ENCODE results near the gene CLSTN3. TPM values are rescaled to one million over a fixed set of nuclear protein-coding genes. Genes with fewer than 3 reads are reported as not detected.

The CLSTN3 gene
- total and polyA plus RNA-seq, 2 donors from 2014 or later, result 33.0 to 64.2 TPM

DNA sequence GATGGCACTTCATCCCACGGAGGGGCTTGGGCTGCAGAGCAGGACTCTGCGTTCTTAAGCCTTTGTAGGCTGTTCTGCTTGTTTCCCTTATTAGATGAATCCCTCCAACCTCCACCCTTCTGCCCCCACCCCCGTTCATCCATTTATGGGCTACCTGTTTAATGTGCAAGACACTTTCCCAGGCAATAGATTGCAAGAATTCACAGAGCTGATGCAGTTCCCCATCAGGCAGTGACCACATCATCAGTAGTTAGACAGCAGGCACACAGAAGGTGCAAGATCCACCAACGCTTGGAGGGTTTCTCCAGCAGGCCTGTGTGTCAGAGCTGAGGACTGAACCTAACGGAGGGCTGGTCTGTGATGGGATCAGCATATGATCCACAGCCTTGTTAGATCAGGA lies 36.7 kb upstream of the CLSTN3 start:
- FAIRE-seq (no peak), DNase-seq (no peak)
- no peaks in the 10 kb centered on the region for H3K27me3 ChIP-seq (ENCODE audit: control insufficient read depth, insufficient read depth, low read length)
- H3K4me3 ChIP-seq (ENCODE audit: low read length in 3 of 3), result no peak overlapping the region
- no peak overlapping the region for H3K9ac ChIP-seq (ENCODE audit: low read length in 3 of 3)
- intact Hi-C loops (cut with DNase I), result loop anchor here (10.0 kb wide), 1 partner anchor 149 kb away; the partner anchor contains the start of genes C12orf57 and RNU7-1
- H3K4me1 ChIP-seq (ENCODE audit: control insufficient read depth in 2 of 3, insufficient read depth in 2 of 3, low read depth in 1 of 3, low read length in 3 of 3), result peaks cover 0 to 11% (median 0%) of the 10 kb centered on the region in 3 donors
- TF ChIP-seq, protein P1, sequence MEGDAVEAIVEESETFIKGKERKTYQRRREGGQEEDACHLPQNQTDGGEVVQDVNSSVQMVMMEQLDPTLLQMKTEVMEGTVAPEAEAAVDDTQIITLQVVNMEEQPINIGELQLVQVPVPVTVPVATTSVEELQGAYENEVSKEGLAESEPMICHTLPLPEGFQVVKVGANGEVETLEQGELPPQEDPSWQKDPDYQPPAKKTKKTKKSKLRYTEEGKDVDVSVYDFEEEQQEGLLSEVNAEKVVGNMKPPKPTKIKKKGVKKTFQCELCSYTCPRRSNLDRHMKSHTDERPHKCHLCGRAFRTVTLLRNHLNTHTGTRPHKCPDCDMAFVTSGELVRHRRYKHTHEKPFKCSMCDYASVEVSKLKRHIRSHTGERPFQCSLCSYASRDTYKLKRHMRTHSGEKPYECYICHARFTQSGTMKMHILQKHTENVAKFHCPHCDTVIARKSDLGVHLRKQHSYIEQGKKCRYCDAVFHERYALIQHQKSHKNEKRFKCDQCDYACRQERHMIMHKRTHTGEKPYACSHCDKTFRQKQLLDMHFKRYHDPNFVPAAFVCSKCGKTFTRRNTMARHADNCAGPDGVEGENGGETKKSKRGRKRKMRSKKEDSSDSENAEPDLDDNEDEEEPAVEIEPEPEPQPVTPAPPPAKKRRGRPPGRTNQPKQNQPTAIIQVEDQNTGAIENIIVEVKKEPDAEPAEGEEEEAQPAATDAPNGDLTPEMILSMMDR (IDR thresholded peaks at IDR 0.05; ENCODE audit: borderline replicate concordance, extremely low read depth, insufficient read depth), result no peak
- H3K27ac ChIP-seq (ENCODE audit: low read depth in 2 of 2, low read length in 2 of 2), result no peak overlapping the region
- no peaks in the 10 kb centered on the region for H3K36me3 ChIP-seq (ENCODE audit: control insufficient read depth in 2 of 3, insufficient read depth in 3 of 3, low read length in 3 of 3)
- H3K9me3 ChIP-seq (ENCODE audit: control insufficient read depth in 2 of 3, insufficient read depth in 1 of 3, low read length in 3 of 3), result no peaks in the 10 kb centered on the region

DNA sequence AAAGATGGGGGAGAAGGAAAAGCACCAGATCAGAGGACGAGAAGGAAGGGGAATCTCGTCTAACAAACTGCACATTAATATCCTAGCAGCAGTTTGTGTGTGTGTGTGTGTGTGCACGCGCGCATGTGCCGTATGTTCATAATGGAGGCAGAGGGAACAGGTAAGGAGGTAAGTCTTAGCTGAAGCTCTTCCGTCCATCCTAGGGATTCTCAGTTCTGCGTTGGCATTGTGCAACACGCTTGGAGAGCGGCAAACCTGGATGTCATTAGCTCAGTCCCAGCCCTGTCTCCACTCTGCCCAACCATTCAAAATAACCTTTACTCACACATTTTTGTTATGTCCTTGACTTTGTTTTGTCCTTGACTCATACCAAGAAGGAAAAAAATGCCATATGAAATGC lies 36.3 kb upstream of the CLSTN3 start:
- Histone ChIP-seq H3K4me3 (ENCODE audit: low read length in 3 of 3) (no peak overlapping the region), H3K9me3 (ENCODE audit: control insufficient read depth in 2 of 3, insufficient read depth in 1 of 3, low read length in 3 of 3) (no peaks in the 10 kb centered on the region), H3K4me1 (ENCODE audit: control insufficient read depth in 2 of 3, insufficient read depth in 2 of 3, low read depth in 1 of 3, low read length in 3 of 3) (peaks cover 0 to 11% (median 0%) of the 10 kb centered on the region in 3 donors), H3K27ac (ENCODE audit: low read depth in 2 of 2, low read length in 2 of 2) (no peak overlapping the region), H3K9ac (ENCODE audit: low read length in 3 of 3) (no peak overlapping the region), H3K36me3 (ENCODE audit: control insufficient read depth in 2 of 3, insufficient read depth in 3 of 3, low read length in 3 of 3) (no peaks in the 10 kb centered on the region), H3K27me3 (ENCODE audit: control insufficient read depth, insufficient read depth, low read length) (no peaks in the 10 kb centered on the region)
- no peak for DNase-seq
- FAIRE-seq, result no peak
- intact Hi-C loops (cut with DNase I), result loop anchor here (10.0 kb wide), 1 partner anchor 149 kb away; the partner anchor contains the start of genes C12orf57 and RNU7-1
- TF ChIP-seq, protein P1 (IDR thresholded peaks at IDR 0.05; ENCODE audit: borderline replicate concordance, extremely low read depth, insufficient read depth), result no peak

DNA sequence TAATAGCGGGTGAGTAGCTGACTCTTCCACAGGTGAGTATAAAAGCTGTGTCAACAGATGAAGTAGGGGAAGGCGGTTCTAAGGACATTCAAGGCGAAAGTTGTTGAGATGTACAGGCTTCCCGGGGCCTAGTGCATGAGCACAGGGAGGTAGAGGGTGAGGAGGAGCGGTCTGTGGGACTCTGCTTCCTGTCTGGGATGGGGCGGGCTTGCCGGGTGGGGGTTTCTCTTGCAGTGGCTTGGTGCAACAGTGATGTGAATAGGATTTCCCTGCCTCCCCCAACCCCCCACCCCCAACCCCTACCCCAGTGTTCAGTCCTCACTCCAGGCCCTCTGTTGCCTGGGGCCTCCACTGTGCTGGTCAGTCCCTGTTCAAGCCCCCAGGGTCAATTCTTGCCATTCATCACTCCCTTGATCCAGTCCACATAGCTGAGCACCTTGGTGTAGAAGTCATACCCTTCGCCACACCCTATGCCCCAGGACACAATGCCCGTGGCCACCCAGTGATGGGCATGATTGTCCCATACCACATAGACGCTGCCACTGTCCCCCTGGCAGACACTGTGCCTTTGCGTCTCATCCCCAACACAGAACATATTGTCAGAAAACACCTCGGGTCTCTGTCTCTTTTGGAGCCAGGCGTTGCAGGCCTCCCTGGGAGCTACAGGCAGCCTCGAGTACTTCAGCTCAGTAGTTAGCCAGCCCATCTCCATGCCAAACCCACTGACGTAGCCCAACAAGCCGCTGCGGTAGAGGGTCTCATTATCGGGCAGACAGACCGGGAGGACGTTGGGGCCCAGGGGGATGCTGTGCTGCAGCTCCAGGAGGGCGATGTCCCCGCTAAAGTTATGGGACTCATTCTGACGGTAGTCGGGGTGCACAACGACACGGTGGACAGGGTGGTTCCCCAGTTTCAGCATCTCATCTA lies 33.9 kb upstream of the CLSTN3 start:
- Histone ChIP-seq H3K9ac (ENCODE audit: low read length in 3 of 3) (no peak overlapping the region), H3K36me3 (ENCODE audit: control insufficient read depth in 2 of 3, insufficient read depth in 3 of 3, low read length in 3 of 3) (no peaks in the 10 kb centered on the region), H3K4me1 (ENCODE audit: control insufficient read depth in 2 of 3, insufficient read depth in 2 of 3, low read depth in 1 of 3, low read length in 3 of 3) (peaks cover 0 to 11% (median 0%) of the 10 kb centered on the region in 3 donors), H3K9me3 (ENCODE audit: control insufficient read depth in 2 of 3, insufficient read depth in 1 of 3, low read length in 3 of 3) (no peaks in the 10 kb centered on the region), H3K27ac (ENCODE audit: low read depth in 2 of 2, low read length in 2 of 2) (no peak overlapping the region), H3K27me3 (ENCODE audit: control insufficient read depth, insufficient read depth, low read length) (no peaks in the 10 kb centered on the region), H3K4me3 (ENCODE audit: low read length in 3 of 3) (no peak overlapping the region)
- TF ChIP-seq, protein P1 (IDR thresholded peaks at IDR 0.05; ENCODE audit: borderline replicate concordance, extremely low read depth, insufficient read depth), result no peak
- intact Hi-C loops (cut with DNase I), result loop anchor here (10.0 kb wide), 1 partner anchor 151 kb away; the partner anchor contains the start of genes C12orf57 and RNU7-1
- DNase-seq (peak in 1 of 5 donors; percentile 45), FAIRE-seq (no peak)

Data from kidney (tissue), 14 donors.